ENCODE measurements around the gene ASGR2. TPM values are rescaled to one million over a fixed set of nuclear protein-coding genes. Genes with fewer than 3 reads are reported as not detected.

The ASGR2 gene
- total RNA-seq, 1 experiment from 2014 or later = 0.13 TPM

DNA sequence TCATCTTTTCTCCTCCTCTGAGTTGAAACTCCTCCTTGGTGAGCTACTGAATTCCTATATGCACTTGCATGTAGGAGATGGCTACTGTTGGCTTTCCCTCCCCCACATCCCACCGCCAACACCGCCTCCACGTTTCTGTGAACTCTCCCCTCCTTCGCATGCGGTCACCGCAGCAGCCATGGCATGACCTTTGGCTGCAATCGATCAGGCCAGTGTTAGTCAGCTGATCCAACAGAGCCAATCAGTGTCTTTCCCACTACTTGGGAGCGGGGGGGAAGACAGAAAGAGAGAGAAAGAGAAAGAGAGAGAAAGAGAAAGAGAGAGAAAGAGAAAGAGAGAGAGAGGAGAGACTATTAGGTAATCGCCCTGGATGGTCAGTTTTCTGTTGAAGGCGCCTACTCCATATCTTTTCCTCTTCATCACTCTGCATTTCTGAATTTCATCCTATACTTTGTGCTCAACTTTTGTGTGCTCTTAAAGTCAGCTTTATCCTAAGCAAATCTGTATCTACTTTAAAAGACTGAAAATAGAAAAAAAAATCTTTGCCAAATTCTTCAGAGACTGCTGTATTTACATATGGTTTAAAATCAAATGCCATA is 41.8 kb upstream of the ASGR2 start (continued):
- no peak for TF ChIP-seq ZNF138 (CRISPR knock-in tag; conservative IDR thresholded peaks at IDR 0.05)
- TF ChIP-seq MXD4 (CRISPR knock-in tag; IDR thresholded peaks at IDR 0.05; ENCODE audit: borderline replicate concordance) = no peak
- TF ChIP-seq NR3C1 (CRISPR knock-in tag; conservative IDR thresholded peaks at IDR 0.05; ENCODE audit: low read depth) = no peak
- TF ChIP-seq, protein P1, sequence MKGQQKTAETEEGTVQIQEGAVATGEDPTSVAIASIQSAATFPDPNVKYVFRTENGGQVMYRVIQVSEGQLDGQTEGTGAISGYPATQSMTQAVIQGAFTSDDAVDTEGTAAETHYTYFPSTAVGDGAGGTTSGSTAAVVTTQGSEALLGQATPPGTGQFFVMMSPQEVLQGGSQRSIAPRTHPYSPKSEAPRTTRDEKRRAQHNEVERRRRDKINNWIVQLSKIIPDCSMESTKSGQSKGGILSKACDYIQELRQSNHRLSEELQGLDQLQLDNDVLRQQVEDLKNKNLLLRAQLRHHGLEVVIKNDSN (CRISPR knock-in tag; IDR thresholded peaks at IDR 0.05) = peak; percentile 51; the same call in 1 of the 2 replicates

DNA sequence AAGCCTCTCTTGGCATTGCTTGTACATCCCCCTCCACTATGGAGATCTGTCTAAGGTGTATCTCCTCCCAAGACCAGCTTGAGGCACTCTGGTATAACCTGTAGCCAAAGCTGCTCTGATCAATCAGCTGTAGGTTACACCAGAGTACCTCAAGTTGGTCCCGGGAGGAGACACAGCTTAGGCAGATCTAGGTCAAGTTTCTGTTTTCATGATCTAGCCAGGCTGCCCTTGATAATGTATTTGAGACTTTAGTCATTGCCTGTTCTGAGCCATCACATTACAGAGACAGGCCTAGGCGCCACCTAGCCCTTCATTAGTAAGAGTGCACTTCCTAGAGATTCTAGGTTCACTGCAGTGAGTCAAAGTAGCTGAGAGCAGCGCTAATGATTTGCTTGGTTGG is 33.1 kb upstream of the ASGR2 start:
- Mint-ChIP-seq H3K27me3 (ENCODE audit: low read depth) (peaks cover 4% of the 10 kb centered on the region), H3K36me3 (no peaks in the 10 kb centered on the region), H3K27ac (no peak overlapping the region), H3K9me3 (no peaks in the 10 kb centered on the region), H3K4me1 (peaks cover 17% of the 10 kb centered on the region), H3K4me3 (no peak overlapping the region)
- ChIA-PET POLR2A (no interaction called here), CTCF (interaction anchor here (0.8 to 1.6 kb wide), 5 partner anchors 11 to 96 kb away, joined by 4 to 11 read pairs (median 6); no protein-coding TSS in a partner anchor)
- TF ChIP-seq, protein P2, sequence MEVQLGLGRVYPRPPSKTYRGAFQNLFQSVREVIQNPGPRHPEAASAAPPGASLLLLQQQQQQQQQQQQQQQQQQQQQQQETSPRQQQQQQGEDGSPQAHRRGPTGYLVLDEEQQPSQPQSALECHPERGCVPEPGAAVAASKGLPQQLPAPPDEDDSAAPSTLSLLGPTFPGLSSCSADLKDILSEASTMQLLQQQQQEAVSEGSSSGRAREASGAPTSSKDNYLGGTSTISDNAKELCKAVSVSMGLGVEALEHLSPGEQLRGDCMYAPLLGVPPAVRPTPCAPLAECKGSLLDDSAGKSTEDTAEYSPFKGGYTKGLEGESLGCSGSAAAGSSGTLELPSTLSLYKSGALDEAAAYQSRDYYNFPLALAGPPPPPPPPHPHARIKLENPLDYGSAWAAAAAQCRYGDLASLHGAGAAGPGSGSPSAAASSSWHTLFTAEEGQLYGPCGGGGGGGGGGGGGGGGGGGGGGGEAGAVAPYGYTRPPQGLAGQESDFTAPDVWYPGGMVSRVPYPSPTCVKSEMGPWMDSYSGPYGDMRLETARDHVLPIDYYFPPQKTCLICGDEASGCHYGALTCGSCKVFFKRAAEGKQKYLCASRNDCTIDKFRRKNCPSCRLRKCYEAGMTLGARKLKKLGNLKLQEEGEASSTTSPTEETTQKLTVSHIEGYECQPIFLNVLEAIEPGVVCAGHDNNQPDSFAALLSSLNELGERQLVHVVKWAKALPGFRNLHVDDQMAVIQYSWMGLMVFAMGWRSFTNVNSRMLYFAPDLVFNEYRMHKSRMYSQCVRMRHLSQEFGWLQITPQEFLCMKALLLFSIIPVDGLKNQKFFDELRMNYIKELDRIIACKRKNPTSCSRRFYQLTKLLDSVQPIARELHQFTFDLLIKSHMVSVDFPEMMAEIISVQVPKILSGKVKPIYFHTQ (CRISPR knock-in tag; IDR thresholded peaks at IDR 0.05) = no peak
- TF ChIP-seq ATF3 (CRISPR knock-in tag; conservative IDR thresholded peaks at IDR 0.05) (no peak), CTCF (IDR thresholded peaks at IDR 0.05) (no peak), ATF1 (CRISPR knock-in tag; IDR thresholded peaks at IDR 0.05) (no peak), ZNF232 (CRISPR knock-in tag; IDR thresholded peaks at IDR 0.05) (no peak), SP1 (CRISPR knock-in tag; conservative IDR thresholded peaks at IDR 0.05) (no peak), ZNF121 (CRISPR knock-in tag; IDR thresholded peaks at IDR 0.05) (no peak), MAX (CRISPR knock-in tag; IDR thresholded peaks at IDR 0.05) (no peak), IRF2 (CRISPR knock-in tag; IDR thresholded peaks at IDR 0.05; ENCODE audit: borderline replicate concordance, low read depth) (no peak), TP53 (CRISPR knock-in tag; IDR thresholded peaks at IDR 0.05) (no peak), ZNF671 (CRISPR knock-in tag; IDR thresholded peaks at IDR 0.05) (no peak)
- ATAC-seq = no peak
- DNase-seq (ENCODE audit: low spot score) = no peak

DNA sequence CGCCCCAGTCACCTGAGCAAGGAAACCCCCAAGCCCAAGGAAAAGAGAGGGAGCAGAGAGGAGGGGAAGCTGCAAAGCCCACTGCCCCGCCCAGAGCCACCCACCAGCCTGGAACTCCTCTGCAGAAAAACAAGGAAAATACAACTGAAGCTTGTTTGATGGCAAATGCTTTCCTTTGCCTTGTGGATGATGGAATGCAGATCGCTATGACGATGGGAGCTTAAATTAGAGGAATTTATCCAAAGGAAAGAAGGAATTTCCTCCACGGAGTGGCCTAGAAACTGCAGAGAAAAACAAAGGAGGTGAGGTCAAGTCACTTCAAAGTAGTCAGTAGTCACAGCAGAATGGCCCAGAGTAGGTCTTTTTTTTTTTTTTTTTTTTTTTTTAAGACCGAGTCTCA is 31.5 kb upstream of the ASGR2 start:
- Mint-ChIP-seq H3K4me1 (peaks cover 31% of the 10 kb centered on the region), H3K36me3 (no peaks in the 10 kb centered on the region), H3K27ac (peak overlapping the region; percentile 76), H3K4me3 (peak overlapping the region; percentile 12; the same call in 1 of the 2 replicates), H3K27me3 (ENCODE audit: low read depth) (no peaks in the 10 kb centered on the region; the same call in none of the 2 replicates), H3K9me3 (no peaks in the 10 kb centered on the region)
- ChIA-PET CTCF (interaction anchor here (0.6 to 4.3 kb wide), 17 partner anchors 10 to 1092 kb away, joined by 3 to 30 read pairs (median 4); partner anchors contain the start of gene ASGR2), POLR2A (interaction anchor here (0.6 to 0.9 kb wide), 3 partner anchors 62 to 649 kb away, joined by 3 read pairs; no protein-coding TSS in a partner anchor)
- no peak for DNase-seq (ENCODE audit: low spot score)
- TF ChIP-seq ATF3 (CRISPR knock-in tag; conservative IDR thresholded peaks at IDR 0.05) (no peak), CTCF (IDR thresholded peaks at IDR 0.05) (no peak), ESRRA (CRISPR knock-in tag; IDR thresholded peaks at IDR 0.05; ENCODE audit: borderline replicate concordance) (no peak)
- TF ChIP-seq, protein P3, sequence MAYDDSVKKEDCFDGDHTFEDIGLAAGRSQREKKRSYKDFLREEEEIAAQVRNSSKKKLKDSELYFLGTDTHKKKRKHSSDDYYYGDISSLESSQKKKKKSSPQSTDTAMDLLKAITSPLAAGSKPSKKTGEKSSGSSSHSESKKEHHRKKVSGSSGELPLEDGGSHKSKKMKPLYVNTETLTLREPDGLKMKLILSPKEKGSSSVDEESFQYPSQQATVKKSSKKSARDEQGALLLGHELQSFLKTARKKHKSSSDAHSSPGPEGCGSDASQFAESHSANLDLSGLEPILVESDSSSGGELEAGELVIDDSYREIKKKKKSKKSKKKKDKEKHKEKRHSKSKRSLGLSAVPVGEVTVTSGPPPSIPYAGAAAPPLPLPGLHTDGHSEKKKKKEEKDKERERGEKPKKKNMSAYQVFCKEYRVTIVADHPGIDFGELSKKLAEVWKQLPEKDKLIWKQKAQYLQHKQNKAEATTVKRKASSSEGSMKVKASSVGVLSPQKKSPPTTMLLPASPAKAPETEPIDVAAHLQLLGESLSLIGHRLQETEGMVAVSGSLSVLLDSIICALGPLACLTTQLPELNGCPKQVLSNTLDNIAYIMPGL (CRISPR knock-in tag; IDR thresholded peaks at IDR 0.05) = no peak
- peak; percentile 52 for ATAC-seq

Measured in WTC11 (cell line).